T47D (cell line): ENCODE measurements around the gene PRM2.
A peak's percentile ranks its signal among the peaks of the same experiment; 100 is the strongest.
"Not testable (repeated sequence)": the region's sequence is repeated elsewhere in the genome, so short reads cannot be mapped to it uniquely, and the experiment has no call there.

Experiments used
- DNase-seq, 2 experiments: peaks; one replicate each; pipeline versions ENCODE4 v3.0.0 to v3.0.0-alpha.2; 2011 to 2012; ENCODE audit warnings: low read depth in 1 of 2, low spot score in 1 of 2
- JUND ChIP-seq: IDR thresholded peaks from 2 replicates; pipeline ENCODE4 v1.6.1; 2012; ENCODE audit warnings: low read depth
- in situ Hi-C: cut with HindIII; loops from 2 replicates; pipeline ENCODE4 v1.10.0; 2016; ENCODE audit warnings: low sequenced_read_pairs, low pct_unique_long_range_greater_than_20kb

The PRM2 gene

DNA sequence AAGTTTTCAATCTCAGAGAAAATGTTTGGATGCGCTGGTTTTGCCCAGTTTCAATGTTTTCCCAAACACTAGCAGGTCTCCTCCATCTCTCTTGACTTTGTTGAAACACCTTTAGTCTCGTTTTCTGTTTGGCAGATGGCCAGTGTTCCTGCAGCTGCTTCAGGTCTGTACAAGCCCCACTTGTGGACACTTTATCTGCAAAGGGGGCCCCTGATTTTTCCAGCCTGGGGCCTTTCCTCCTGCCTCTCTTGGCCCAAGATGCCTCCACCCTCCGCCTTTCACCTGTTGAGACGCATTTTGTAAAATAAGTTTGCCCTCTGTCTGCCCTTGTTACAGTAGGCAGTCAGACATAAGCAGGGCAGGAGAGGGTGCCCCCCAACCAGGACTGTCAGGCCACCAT is 26.7 kb upstream of the PRM2 start:
- peak in 1 of 2 experiments; percentile 36 for DNase-seq
- TF ChIP-seq JUND, result no peak
- in situ Hi-C loops, result no loop called here

DNA sequence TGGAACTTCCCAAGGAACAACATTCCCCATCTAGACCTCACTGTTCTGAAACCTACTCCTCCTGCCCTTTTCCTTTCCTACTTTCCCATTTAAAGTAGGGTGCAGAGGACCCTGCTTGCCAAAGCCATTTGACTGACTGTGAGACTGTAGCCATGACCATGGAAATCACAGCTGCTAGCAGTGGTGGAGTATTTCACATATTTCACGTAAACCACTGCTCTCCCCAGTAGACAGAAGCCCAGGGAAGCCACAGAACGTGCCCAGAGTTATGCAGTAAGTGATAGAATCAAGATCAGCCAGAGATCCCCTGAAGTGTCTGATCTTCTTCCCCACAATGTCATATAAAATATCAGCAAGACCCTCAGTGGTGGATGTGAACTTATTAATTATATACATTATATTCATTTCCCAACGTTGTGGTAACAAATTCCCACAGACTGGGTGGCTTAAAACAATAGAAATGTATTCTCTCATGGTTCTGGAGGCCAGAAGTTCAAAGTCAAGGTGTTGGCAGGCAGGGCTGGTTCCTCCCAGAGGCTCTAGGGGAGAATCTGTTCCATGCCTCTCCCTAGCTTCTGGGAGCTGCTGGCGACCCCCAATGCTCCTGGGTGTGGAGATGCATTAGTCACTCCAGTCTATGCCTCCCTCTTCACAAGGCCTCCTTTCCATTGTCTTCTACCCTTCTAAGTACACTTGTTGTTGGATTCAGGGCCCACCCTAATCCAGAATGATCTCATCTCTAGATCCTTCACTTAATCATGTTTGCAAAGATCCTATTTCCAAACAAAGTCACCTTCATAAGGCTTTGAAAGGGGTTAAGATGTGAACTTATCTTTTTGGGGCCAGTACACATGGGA is 25.6 kb upstream of the PRM2 start:
- DNase-seq, result no peak
- no peak for TF ChIP-seq JUND
- in situ Hi-C loops, result no loop called here

DNA sequence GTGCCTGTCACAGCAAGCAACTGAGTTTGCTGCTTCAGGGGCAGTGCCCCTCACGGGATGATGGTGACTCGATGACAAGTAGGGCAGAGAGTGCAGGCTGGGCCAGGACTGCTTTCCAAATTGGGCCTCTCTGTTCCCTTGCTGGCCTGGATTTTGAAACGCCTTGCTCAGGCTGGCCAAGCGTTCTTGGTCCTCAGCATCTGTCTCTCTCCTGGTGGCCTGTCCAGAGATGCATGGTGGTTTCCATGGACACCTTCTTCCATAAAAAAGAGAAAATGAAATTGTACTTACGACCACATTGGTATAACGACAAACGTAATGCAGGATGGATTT is 24.2 kb upstream of the PRM2 start:
- DNase-seq, result no peak
- in situ Hi-C loops, result no loop called here
- TF ChIP-seq JUND, result no peak

DNA sequence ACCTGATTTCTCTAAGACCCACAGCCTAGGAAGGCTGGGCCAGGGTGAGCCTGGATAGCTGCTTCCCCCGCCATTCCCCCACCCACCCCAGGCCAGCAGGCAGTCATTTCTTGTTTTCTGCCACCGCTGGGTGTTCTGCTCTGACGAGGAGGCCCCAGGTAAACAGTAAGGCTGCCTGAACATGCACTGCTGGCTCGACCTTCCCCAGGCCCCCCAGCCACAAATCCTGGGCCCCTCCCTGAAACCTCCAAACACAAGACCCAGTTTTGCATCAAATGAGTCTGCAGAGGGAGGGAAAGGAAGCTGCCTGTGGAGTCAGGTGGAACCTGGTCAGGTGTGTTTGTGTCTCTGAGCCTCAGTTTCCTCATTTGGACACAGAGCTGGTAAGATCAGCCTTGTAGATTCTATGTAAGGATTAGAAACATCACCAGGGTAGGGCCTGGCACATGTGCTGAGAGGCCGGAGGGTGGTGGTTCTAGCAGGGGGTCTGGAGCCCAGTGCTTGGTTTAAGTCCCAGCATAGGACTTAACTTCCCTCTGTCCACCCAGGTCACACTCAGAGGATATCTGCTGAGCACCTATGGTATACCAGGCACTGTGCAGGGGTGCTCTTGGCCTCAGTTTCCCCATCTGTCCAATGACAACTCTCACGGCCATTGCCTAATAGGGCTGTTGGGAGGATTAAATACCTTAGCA is 23.7 kb upstream of the PRM2 start:
- TF ChIP-seq JUND, result no peak
- no peak for DNase-seq
- in situ Hi-C loops, result no loop called here

DNA sequence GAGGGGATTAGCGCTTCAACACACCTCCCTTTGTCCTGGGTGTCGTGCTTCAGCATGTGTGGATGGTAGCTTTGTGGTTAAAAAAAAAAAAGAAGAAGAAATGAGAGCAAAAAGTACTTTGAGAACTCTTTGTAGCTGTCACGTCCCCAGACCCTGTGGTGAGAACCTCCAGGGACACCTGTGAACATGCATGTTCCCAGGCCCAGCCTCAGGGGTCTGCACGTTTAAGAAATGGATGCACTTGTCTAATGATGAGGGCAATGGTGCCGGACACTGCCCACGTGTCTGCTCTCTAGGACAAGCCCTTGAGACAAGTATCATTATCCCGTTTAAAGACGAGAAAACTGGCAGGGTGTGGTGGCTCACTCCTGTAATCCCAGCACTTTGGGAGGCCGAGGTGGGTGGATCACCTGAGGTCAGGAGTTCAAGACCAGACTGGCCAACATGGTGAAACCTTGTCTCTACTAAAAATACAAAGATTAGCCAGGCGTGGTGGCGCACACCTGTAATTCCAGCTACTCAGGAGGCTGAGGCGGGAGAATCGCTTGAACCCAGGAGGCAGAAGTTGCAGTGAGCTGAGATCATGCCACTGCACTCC is 22.8 kb upstream of the PRM2 start:
- DNase-seq, in situ Hi-C loops: not testable (repeated sequence)

DNA sequence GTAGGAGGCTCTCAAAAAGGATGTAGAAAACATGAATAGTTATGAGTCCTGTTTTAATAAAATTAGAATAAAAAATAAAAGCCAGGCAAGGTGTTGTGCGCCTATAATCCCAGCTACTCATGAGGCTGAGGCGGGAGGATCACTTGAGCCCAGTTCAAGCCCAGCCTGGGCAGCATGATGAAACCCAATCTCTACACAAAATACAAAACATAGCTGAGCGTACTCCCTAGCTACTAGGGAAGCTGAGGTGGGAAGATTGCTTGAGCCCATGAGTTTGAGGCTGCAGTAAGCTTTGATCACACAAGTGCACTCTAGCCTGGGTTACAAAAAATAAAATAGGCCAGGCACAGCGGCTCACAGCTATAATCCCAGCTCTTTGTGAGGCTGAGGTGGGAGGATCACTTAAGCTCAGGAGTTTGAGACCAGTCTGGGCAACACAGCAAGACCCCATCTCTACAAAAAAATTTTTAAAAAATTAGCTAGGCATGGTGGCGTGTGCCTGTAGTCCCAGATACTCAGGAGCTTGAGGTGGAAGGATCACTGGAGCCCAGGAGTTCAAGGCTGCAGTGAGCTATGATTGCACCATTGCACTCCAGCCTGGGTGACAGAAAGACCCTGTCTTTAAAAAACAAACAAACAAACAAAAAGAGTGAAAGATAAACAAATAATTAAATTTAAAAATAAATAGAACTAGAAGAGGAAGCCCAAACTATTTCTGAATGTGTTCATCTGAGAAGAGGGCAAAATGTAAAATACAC is 22.0 kb upstream of the PRM2 start:
- in situ Hi-C loops, result no loop called here
- TF ChIP-seq JUND, result no peak
- DNase-seq, result no peak

DNA sequence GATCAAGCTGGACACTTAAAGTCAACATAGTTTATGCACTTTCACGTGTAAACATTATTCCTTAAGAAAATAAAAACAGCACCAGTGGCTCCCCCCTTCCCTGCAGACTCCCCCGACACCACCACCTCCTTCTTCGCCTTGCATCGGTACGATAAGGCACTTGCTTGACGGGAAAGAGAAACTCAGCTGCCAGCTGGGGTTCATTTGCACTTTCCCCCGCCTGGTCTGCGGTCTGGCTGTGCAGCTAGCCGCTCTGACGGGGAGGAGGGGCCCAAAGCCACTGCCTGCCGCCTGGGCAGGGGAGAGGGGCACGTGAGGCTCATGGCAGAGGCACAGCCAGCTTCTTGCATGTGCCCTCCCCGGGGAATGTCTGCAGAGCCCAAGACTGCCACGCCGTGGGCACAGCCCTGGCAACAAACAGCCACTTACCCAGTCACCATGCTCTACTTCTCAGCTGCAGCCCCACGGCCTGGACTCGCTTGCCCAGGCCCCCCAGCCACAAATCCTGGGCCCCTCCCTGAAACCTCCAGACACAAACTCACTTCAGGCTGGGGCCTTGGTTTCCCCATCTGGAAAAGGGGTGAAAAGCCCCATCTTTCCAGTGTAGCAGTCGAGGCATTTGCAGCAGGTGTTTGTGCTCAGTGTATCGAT is 21.3 kb upstream of the PRM2 start:
- no peak for TF ChIP-seq JUND
- in situ Hi-C loops, result no loop called here
- peak in 1 of 2 experiments; percentile 67 for DNase-seq

DNA sequence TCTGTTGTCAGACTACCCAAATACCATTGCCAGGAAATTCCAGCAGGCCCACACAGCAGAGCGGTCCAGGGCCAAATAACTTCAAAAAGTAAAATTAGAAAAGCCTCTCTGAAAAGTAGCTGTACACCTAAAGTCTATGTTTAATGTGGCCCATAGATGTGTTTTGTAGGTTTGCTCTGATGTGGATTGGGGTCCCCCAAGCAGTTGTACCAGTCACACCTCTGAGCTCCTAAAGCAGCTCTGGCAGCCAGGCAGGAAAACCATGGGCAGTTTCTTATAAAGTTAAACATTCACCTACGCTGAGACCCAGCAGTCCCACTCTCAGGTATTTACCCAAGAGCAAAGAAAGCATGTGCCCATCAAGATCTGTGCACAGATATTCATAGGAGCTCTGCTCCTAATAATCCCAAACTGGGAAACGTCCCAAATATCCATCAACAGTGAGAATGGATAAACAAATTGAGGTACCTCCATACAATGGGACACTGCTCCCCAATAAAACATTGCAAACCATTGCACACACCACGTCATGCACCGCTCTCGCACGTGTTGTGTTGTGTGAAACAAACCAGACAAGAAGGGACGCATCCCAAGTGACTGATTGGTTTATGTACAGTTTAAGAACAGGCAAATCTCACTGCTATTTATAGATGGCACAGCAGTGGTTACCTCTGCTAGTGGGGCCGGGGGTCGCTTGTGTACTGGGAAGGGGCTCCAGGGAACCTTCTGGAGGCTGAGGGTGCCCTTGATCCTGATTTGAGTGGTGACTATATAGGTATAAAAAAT is 20.6 kb upstream of the PRM2 start:
- peak in 1 of 2 experiments; percentile 35 for DNase-seq
- TF ChIP-seq JUND, result no peak
- in situ Hi-C loops, result no loop called here

DNA sequence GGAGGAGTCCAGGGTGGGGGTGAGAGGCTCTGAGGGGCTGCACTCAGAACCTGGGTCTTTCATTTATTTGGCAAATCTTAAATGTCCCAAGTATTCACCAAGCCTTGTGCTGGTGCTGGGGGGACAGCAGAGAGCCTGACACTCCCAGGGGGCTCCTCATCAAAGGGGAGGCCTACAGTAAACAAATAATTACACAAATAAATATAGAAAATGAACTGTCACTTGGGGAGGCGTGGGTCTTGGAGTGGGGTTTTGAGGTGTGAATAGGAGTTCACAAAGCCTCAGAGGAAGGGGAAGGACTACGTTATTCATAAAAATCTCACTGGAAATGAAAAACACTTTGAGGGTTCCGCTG is 20.0 kb upstream of the PRM2 start:
- DNase-seq, result no peak
- TF ChIP-seq JUND, result no peak
- in situ Hi-C loops, result no loop called here

DNA sequence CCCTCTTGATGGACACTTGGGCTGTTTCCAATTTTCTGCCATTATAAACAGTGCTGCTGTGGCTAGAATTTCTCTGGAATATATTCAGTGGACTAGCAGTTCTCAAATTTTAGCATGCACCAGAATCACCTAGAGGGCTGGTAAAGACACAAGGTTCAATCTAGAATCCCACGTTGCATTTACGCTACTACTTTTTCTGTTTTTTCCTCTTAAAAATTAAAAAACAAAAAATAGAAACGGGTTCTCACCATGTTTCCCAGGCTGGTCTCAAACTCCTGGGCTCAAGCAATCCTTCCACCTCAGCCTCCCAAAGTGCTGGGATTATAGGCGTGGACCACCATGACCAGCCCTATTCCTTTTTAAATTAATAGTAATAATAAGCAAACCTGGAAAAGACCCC is 19.4 kb upstream of the PRM2 start:
- in situ Hi-C loops, result no loop called here
- no peak for DNase-seq
- TF ChIP-seq JUND, result no peak

DNA sequence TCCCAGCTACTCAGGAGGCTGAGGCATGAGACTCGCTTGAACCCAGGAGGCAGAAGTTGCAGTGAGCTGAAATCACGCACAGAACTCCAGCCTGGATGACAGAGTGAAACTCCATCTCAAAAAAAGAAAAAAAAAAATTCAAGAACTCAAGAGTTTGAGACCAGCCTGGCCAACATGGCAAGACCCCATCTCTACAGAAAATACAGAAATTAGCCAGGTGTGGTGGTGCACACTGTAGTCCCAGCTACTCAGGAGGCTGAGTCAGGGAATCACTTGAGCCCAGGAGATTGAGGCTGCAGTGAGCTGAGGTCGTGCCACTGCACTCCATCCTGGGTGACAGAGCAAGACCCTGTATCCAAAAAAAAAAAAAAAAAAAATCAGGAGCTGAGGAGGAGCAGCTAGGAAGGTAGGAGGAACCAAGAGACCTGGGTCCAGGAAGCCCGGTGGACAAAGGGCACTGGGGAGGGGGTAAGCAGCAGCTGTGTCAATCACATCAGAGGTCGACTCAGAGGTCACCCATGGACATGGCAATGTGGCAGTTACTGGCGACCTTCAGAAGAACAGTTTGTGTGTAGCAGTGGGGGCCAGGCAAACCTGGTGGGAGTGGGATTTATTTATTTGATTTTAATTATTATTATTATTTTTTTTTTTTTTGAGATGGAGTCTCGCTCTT is 15.9 kb upstream of the PRM2 start:
- in situ Hi-C loops, result no loop called here
- no peak for TF ChIP-seq JUND
- no peak for DNase-seq
